ENCODE measurements around the gene MRPS24.

- TF ChIP-seq CTCF (IDR thresholded peaks at IDR 0.05 in 4 of 5, conservative IDR thresholded peaks at IDR 0.05 in 1 of 5) (no peak), POLR2A (IDR thresholded peaks at IDR 0.05) (no peak)
These were observed 1.7 kb upstream of the MRPS24 start for GRCh38 chr7:43871064-43871463.

All from gastrocnemius medialis (tissue), 4 donors.